Common myeloid progenitor, CD34-positive (primary cell): ENCODE results near the gene RTN4IP1.

Source experiments
- CTCF ChIA-PET: fragments of 350-600 bp; sonication (Branson Sonifier 250); formaldehyde crosslinking; loops from one replicate; lab custom pipeline; 2021; ENCODE audit warnings: antibody characterized with exemption; lab: Charles Lee
- POLR2A ChIA-PET: fragments of 350-600 bp; sonication (Branson Sonifier 250); formaldehyde crosslinking; loops from one replicate; lab custom pipeline; 2021; ENCODE audit warnings: antibody characterized with exemption; lab: Charles Lee
- DNase-seq, 3 donors: peaks; one replicate each; pipeline versions ENCODE4 v3.0.0 to v3.0.0-alpha.2; 2013
- H3K27ac ChIP-seq, 2 experiments: 1 replicate in 1 of 2; 2 replicates in 1 of 2; pipeline ENCODE4 v1.7.0; 2013; ENCODE audit warnings: inconsistent platforms in 2 of 2, low read length in 2 of 2, mild to moderate bottlenecking in 2 of 2, low read depth in 1 of 2, moderate library complexity in 1 of 2; ENCODE audit not compliant: severe bottlenecking in 2 of 2, insufficient read depth in 1 of 2, poor library complexity in 1 of 2
- H3K27me3 ChIP-seq, 5 experiments: replicated peaks in 2 of 5; 1 replicate in 3 of 5; 2 replicates in 2 of 5; pipeline versions ENCODE4 v1.6.1 to v1.7.0; 2013; ENCODE audit warnings: low read length in 4 of 5, mild to moderate bottlenecking in 2 of 5, moderate library complexity in 2 of 5, inconsistent platforms in 1 of 5; ENCODE audit not compliant: insufficient read depth in 5 of 5, control insufficient read depth in 4 of 5
- H3K36me3 ChIP-seq, 4 experiments: 1 replicate in 2 of 4; 2 replicates in 2 of 4; pipeline versions ENCODE4 v1.6.1 to v1.7.0; 2013; ENCODE audit warnings: low read length in 3 of 4, control low read depth in 1 of 4, mild to moderate bottlenecking in 1 of 4; ENCODE audit not compliant: control insufficient read depth in 4 of 4, insufficient read depth in 4 of 4
- H3K4me1 ChIP-seq, 4 experiments: 1 replicate in 3 of 4; 2 replicates in 1 of 4; pipeline versions ENCODE4 v1.6.1 to v1.7.1; 2013; ENCODE audit warnings: low read length in 3 of 4, mild to moderate bottlenecking in 3 of 4, control low read depth in 1 of 4, inconsistent platforms in 1 of 4, moderate library complexity in 1 of 4; ENCODE audit not compliant: control insufficient read depth in 4 of 4, insufficient read depth in 4 of 4; ENCODE audit errors: control extremely low read depth in 1 of 4
- H3K4me3 ChIP-seq, 7 experiments: 1 replicate in 4 of 7; 2 replicates in 3 of 7; pipeline versions ENCODE4 v1.5.1 to v1.7.0; 2013; ENCODE audit warnings: mild to moderate bottlenecking in 7 of 7, low read length in 6 of 7, moderate library complexity in 6 of 7, inconsistent platforms in 2 of 7, low read depth in 2 of 7, control low read depth in 1 of 7; ENCODE audit not compliant: insufficient read depth in 4 of 7, control insufficient read depth in 1 of 7; ENCODE audit errors: extremely low read depth in 1 of 7
- H3K9me3 ChIP-seq, 5 experiments: 1 replicate in 4 of 5; 2 replicates in 1 of 5; pipeline versions ENCODE4 v1.6.1 to v1.7.1; 2013; ENCODE audit warnings: low read length in 4 of 5, mild to moderate bottlenecking in 2 of 5, inconsistent platforms in 1 of 5, low read depth in 1 of 5, moderate library complexity in 1 of 5; ENCODE audit not compliant: control insufficient read depth in 4 of 5, insufficient read depth in 2 of 5; ENCODE audit errors: control extremely low read depth in 1 of 5
- WGBS: methylation state at CpG from one replicate; pipeline ENCODE4 v1.1.5; 2013; ENCODE audit not compliant: insufficient coverage; 5-methylcytosine and 5-hydroxymethylcytosine counted together

Gene RTN4IP1

DNA sequence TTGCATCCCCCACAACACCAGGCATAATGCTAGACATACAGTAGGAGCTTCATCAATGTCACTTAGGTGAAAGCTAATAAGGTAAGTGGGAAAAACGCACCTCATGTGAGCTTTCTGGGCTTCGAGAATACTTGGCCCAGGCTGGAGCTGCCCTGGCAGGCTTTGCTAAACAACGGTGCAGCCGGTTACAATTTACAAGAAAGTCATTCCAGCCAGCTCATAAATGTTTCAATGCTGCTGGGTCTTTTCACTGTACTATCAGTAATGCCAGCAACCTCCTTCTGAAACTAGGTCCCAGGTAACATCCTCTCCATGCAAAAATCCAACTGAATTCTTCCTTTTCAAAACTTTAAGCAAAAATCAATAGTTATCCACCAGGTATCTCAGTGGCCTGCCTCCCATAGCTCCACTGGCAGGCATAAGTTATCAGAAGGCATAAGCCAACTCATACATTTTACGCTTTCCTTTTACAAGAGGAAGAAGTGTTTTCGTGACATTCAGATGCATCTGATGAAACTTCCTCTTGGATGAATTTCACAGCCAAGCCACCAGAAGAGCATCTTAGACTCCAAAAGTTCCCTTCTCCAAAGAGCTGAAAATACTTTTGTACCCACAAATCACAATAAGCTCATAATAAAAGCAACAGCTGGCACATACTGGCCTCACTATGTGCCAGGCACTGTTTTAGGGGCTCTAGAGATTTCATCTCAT lies 56.3 kb downstream of the RTN4IP1 start:
- ChIA-PET CTCF (interaction anchor here (0.6 to 1.6 kb wide), 6 partner anchors 11 to 1148 kb away, joined by 3 to 9 read pairs (median 3); no protein-coding TSS in a partner anchor), POLR2A (interaction anchor here (0.7 kb wide), 1 partner anchor 702 kb away, joined by 3 read pairs; no protein-coding TSS in a partner anchor)
- no peaks in the 10 kb centered on the region for H3K4me1 ChIP-seq
- no peak overlapping the region for H3K4me3 ChIP-seq
- H3K27ac ChIP-seq: no peak overlapping the region
- peaks cover 6 to 30% (median 13%) of the 10 kb centered on the region in 4 experiments for H3K36me3 ChIP-seq
- H3K27me3 ChIP-seq: no peaks in the 10 kb centered on the region
- H3K9me3 ChIP-seq: no peaks in the 10 kb centered on the region
- DNase-seq: peak in 1 of 3 donors; percentile 7
- WGBS: 93% methylated on average over 6 of the region's 6 CpGs

DNA sequence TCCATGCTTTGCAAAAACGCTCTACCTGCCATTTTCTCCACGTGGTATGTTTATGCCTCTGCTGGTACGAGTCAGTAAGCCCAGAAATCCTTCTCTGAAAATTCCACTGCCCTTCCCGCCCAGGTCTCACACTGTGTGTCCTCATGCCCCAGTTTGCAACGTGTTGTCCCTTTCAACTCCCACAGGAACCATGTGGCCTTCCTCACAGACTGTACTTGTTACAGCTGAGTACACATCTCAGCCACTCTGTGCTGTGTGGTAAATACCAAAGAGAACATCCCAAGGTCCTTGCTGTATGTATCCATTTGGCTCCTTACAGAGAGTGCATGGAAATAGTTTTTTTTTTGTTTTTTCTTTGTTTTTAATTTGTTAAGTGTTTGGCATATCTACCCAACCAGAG lies 56.9 kb downstream of the RTN4IP1 start:
- peaks cover 6 to 34% (median 15%) of the 10 kb centered on the region in 4 experiments for H3K36me3 ChIP-seq
- no peaks in the 10 kb centered on the region for H3K4me1 ChIP-seq
- H3K27me3 ChIP-seq: no peaks in the 10 kb centered on the region
- DNase-seq: no peak
- no peak overlapping the region for H3K4me3 ChIP-seq
- CTCF ChIA-PET: interaction anchor here (0.8 to 3.0 kb wide), 5 partner anchors 13 to 241 kb away, joined by 3 to 10 read pairs (median 3); no protein-coding TSS in a partner anchor
- whole genome bisulfite sequencing: 86% methylated on average over 5 of the region's 5 CpGs
- POLR2A ChIA-PET: interaction anchor here (0.7 kb wide), 1 partner anchor 702 kb away, joined by 3 read pairs; no protein-coding TSS in a partner anchor
- no peaks in the 10 kb centered on the region for H3K9me3 ChIP-seq
- no peak overlapping the region for H3K27ac ChIP-seq

DNA sequence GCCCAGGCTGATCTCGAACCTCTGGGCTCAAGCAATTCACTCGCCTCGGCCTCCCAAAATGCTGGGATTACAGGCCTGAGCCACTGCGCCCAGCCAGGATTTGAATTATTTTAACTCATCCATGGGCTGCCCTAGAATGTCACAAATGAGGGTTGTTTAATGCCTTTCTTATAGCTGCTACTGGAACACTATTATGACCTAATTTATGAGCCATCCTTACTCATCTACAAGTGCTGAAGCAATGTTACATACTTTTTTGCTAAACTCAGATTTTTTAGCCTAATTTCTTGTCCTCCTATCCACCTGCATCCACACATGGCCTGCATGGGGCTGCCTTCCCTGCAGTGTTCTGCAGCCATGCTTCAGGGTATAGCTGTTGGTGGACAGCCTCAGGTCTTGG lies 59.9 kb downstream of the RTN4IP1 start:
- no peak for DNase-seq
- WGBS: 92% methylated on average over 4 of the region's 4 CpGs
- POLR2A ChIA-PET: no interaction called here

DNA sequence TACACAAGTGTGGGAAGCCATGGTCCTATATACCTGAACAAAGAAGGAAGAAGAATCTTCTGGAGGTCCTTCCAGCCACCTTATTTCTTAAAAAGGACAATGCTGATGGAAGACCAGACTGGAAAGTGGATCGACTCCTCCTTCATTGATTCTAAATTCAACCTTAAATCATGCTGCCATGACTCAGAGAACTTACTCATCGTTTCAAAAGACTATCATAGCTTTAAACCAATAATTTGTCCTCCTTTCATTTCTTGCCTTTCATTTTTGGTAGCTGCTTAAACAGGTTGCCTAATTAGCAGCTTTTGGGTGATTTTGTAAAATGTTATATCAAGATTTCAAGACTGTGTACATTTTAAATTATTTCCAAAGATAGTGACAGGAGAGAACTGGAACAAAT lies 60.8 kb downstream of the RTN4IP1 start:
- Histone ChIP-seq H3K4me3 (no peak overlapping the region), H3K36me3 (peaks cover 4 to 38% (median 23%) of the 10 kb centered on the region in 4 experiments), H3K27me3 (no peaks in the 10 kb centered on the region), H3K4me1 (no peaks in the 10 kb centered on the region), H3K27ac (no peak overlapping the region), H3K9me3 (no peaks in the 10 kb centered on the region)
- 100% methylated on average over 1 of the region's 2 CpGs for WGBS
- POLR2A ChIA-PET: no interaction called here
- CTCF ChIA-PET: interaction anchor here (1.0 to 3.9 kb wide), 5 partner anchors 60 to 138 kb away, joined by 3 to 23 read pairs (median 4); no protein-coding TSS in a partner anchor
- DNase-seq: no peak

More for the DNA sequence above, 59.9 kb downstream of the RTN4IP1 start:
- H3K36me3 ChIP-seq: peaks cover 4 to 36% (median 17%) of the 10 kb centered on the region in 4 experiments
- H3K4me1 ChIP-seq: no peaks in the 10 kb centered on the region
- no peaks in the 10 kb centered on the region for H3K9me3 ChIP-seq
- H3K27me3 ChIP-seq: no peaks in the 10 kb centered on the region
- CTCF ChIA-PET: interaction anchor here (0.8 to 3.9 kb wide), 8 partner anchors 7 to 410 kb away, joined by 3 to 23 read pairs (median 4); no protein-coding TSS in a partner anchor
- H3K27ac ChIP-seq: no peak overlapping the region
- no peak overlapping the region for H3K4me3 ChIP-seq

DNA sequence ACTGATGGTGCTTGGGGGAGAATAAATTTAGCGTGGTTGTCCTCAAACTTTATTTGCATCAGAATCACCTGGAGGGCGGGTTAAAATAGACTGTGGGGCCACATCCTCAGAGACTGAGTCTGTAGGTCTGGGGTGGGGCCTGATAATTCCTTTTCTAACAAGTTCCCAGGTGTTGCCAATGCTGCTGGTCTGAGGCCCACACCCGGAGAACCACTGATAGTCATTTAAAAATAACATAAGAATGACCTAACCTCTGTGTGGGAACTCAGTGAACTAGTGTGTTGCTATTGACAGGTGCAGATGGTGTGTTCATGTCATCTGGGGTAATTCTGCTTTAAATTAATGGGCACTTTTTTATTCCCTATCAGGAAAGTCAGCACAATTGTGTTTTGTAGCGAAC lies 64.8 kb downstream of the RTN4IP1 start:
- no peaks in the 10 kb centered on the region for H3K9me3 ChIP-seq
- POLR2A ChIA-PET: no interaction called here
- no peaks in the 10 kb centered on the region for H3K27me3 ChIP-seq
- peaks cover 2 to 35% (median 20%) of the 10 kb centered on the region in 4 experiments for H3K36me3 ChIP-seq
- H3K4me3 ChIP-seq: no peak overlapping the region
- no peak overlapping the region for H3K27ac ChIP-seq
- H3K4me1 ChIP-seq: peaks cover 8 to 17% (median 11%) of the 10 kb centered on the region in 4 experiments
- 89% methylated on average over 1 of the region's 4 CpGs for WGBS
- DNase-seq: no peak
- CTCF ChIA-PET: interaction anchor here (1.1 to 11.3 kb wide), 8 partner anchors 10 to 237 kb away, joined by 3 to 309 read pairs (median 6); partner anchors contain the start of gene CRYBG1

DNA sequence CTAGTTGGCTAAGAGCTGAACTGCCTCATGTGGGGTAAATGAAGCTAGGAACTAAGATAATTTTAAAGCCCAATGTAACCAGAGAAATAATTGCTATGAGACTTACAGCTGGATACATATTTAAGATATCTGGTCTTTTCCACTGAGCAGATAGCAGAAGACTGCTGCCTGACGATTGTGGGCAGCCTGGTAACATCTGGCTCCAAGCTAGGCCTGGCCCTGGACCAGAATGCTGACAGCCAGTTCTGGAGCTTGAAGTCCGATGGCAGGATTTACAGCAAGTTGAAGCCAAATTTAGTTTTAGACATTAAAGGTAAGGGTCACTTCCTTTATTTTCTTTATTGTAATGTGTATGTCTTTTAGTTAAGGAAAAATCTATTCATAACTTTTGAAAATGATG lies 65.7 kb downstream of the RTN4IP1 start:
- peaks cover 4 to 33% (median 21%) of the 10 kb centered on the region in 4 experiments for H3K36me3 ChIP-seq
- POLR2A ChIA-PET: no interaction called here

More for the DNA sequence above, 65.7 kb downstream of the RTN4IP1 start:
- Histone ChIP-seq H3K4me3 (no peak overlapping the region), H3K9me3 (no peaks in the 10 kb centered on the region), H3K27ac (no peak overlapping the region), H3K4me1 (peaks cover 8 to 17% (median 11%) of the 10 kb centered on the region in 4 experiments), H3K27me3 (no peaks in the 10 kb centered on the region)
- CTCF ChIA-PET: interaction anchor here (1.1 to 11.3 kb wide), 13 partner anchors 9 to 416 kb away, joined by 3 to 309 read pairs (median 5); partner anchors contain the start of gene CRYBG1
- WGBS: 100% methylated on average over 1 of the region's 2 CpGs
- DNase-seq: no peak
